Brain microvascular endothelial cell (primary cell): ENCODE measurements around the gene MAN1A1.

ENCODE experiments used
- DNase-seq: peaks from one replicate; pipeline ENCODE4 v3.0.0-alpha.2; 2020
- H3K27ac ChIP-seq: fragments of 250-450 bp; sonication (Bioruptor Pico); 2 replicates; pipeline ENCODE4 v1.5.1; 2020; ENCODE audit warnings: mild to moderate bottlenecking, moderate library complexity
- H3K27me3 ChIP-seq: fragments of 250-450 bp; sonication (Bioruptor Pico); replicated peaks from 2 replicates; pipeline ENCODE4 v1.5.1; 2020; ENCODE audit warnings: mild to moderate bottlenecking
- H3K36me3 ChIP-seq: fragments of 250-450 bp; sonication (Bioruptor Pico); replicated peaks from 2 replicates; pipeline ENCODE4 v1.5.1; 2020; ENCODE audit warnings: mild to moderate bottlenecking
- H3K4me3 ChIP-seq: 2 replicates; pipeline ENCODE4 v1.5.1; 2011; ENCODE audit warnings: low read depth, mild to moderate bottlenecking, control low read depth, low read length, moderate library complexity
- CTCF ChIP-seq: IDR thresholded peaks from 2 replicates; pipeline ENCODE4 v1.5.1; 2011; ENCODE audit warnings: low read depth, mild to moderate bottlenecking, moderate library complexity, low read length, control low read depth, inconsistent platforms; ENCODE audit errors: missing control alignments
- in situ Hi-C: cut with HindIII; loops from 2 replicates; pipeline ENCODE4 v1.10.0; 2017; ENCODE audit warnings: low sequenced_read_pairs, low pct_ligation_motif_present

Gene MAN1A1

GRCh38 chr6:119179842-119180241, 169.7 kb downstream of the MAN1A1 start:
- Histone ChIP-seq H3K4me3 (no peak overlapping the region), H3K36me3 (no peaks in the 10 kb centered on the region), H3K27me3 (no peaks in the 10 kb centered on the region), H3K27ac (no peak overlapping the region)
- no peak for TF ChIP-seq CTCF
- DNase-seq: no peak
- in situ Hi-C loops: no loop called here

GRCh38 chr6:119179062-119179461, 170.5 kb downstream of the MAN1A1 start:
- no peaks in the 10 kb centered on the region for H3K36me3 ChIP-seq
- in situ Hi-C loops: no loop called here
- DNase-seq: no peak
- no peak overlapping the region for H3K27ac ChIP-seq
- H3K4me3 ChIP-seq: no peak overlapping the region
- no peaks in the 10 kb centered on the region for H3K27me3 ChIP-seq
- no peak for TF ChIP-seq CTCF

GRCh38 chr6:119176445-119176844, 173.1 kb downstream of the MAN1A1 start:
- no peak for DNase-seq
- Histone ChIP-seq H3K4me3 (no peak overlapping the region), H3K27ac (no peak overlapping the region), H3K27me3 (no peaks in the 10 kb centered on the region), H3K36me3 (no peaks in the 10 kb centered on the region)
- in situ Hi-C loops: no loop called here
- TF ChIP-seq CTCF: no peak

GRCh38 chr6:119174879-119175817, 174.4 kb downstream of the MAN1A1 start:
- Histone ChIP-seq H3K36me3 (no peaks in the 10 kb centered on the region), H3K27me3 (no peaks in the 10 kb centered on the region), H3K27ac (no peak overlapping the region), H3K4me3 (no peak overlapping the region)
- in situ Hi-C loops: no loop called here
- no peak for TF ChIP-seq CTCF
- no peak for DNase-seq

GRCh38 chr6:119174085-119174445, 175.5 kb downstream of the MAN1A1 start:
- TF ChIP-seq CTCF: no peak
- DNase-seq: no peak
- Histone ChIP-seq H3K4me3 (no peak overlapping the region), H3K27ac (no peak overlapping the region), H3K27me3 (no peaks in the 10 kb centered on the region), H3K36me3 (no peaks in the 10 kb centered on the region)
- in situ Hi-C loops: no loop called here
